ENCODE measurements around the gene RPS28.

The RPS28 gene

GRCh38 chr19:8322638-8322997 lies 1.3 kb downstream of the RPS28 start:
- peak overlapping the region; percentile 100 for H3K4me3 ChIP-seq (ENCODE audit: low read depth, low read length)
- TF ChIP-seq, protein P1, sequence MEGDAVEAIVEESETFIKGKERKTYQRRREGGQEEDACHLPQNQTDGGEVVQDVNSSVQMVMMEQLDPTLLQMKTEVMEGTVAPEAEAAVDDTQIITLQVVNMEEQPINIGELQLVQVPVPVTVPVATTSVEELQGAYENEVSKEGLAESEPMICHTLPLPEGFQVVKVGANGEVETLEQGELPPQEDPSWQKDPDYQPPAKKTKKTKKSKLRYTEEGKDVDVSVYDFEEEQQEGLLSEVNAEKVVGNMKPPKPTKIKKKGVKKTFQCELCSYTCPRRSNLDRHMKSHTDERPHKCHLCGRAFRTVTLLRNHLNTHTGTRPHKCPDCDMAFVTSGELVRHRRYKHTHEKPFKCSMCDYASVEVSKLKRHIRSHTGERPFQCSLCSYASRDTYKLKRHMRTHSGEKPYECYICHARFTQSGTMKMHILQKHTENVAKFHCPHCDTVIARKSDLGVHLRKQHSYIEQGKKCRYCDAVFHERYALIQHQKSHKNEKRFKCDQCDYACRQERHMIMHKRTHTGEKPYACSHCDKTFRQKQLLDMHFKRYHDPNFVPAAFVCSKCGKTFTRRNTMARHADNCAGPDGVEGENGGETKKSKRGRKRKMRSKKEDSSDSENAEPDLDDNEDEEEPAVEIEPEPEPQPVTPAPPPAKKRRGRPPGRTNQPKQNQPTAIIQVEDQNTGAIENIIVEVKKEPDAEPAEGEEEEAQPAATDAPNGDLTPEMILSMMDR (IDR thresholded peaks at IDR 0.05; ENCODE audit: low read depth, low read length, missing control alignments), result no peak
- no peak for DNase-seq (ENCODE audit: low read depth)

GRCh38 chr19:8323781-8324185 lies 2.5 kb downstream of the RPS28 start:
- H3K4me3 ChIP-seq (ENCODE audit: low read depth, low read length), result no peak overlapping the region
- no peak for DNase-seq (ENCODE audit: low read depth)
- TF ChIP-seq, protein P1 (IDR thresholded peaks at IDR 0.05; ENCODE audit: low read depth, low read length, missing control alignments), result no peak

DNA sequence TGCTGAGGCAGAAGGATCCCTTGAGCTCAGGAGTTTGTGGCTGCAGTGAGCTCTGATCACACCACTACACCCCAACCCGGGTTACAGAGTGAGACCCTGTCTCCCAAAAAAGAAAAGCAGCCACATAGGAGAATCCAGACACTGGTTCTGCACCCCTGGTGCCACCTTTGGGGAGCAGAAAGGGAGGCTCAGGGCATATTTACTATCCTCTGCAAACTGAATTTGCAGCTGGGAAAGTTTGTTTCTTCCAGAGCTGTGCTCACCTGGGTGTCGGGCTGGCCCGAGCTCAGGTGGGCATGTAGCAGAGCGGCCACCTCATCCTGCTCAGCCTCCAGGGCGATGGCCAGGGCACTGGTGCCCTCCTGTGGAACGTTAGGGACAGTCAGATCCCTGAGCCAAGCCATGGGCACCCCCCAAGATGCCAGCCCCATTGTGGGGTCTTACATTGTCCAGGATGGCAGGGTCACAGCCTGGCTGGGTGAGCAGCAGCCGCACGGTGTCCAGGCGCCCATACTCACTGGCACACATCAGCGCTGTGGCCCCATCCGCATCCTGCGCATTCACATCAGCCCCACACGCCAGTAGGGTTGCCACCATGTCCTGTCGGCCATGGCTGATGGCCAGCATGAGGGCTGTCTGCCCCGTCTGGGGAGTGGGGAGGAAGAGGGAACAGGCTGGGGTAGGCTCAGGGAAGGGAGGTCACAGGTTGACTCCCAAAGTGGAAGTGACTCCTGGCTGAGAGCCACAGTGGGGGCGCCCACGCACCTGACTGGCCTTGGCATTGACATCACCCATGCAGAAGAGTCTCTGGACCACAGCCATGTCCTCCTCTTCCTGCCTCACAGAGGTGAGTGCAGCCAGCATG lies 3.1 kb downstream of the RPS28 start:
- TF ChIP-seq, protein P1 (IDR thresholded peaks at IDR 0.05; ENCODE audit: low read depth, low read length, missing control alignments), result no peak
- no peak for DNase-seq (ENCODE audit: low read depth)
- H3K4me3 ChIP-seq (ENCODE audit: low read depth, low read length), result no peak overlapping the region

DNA sequence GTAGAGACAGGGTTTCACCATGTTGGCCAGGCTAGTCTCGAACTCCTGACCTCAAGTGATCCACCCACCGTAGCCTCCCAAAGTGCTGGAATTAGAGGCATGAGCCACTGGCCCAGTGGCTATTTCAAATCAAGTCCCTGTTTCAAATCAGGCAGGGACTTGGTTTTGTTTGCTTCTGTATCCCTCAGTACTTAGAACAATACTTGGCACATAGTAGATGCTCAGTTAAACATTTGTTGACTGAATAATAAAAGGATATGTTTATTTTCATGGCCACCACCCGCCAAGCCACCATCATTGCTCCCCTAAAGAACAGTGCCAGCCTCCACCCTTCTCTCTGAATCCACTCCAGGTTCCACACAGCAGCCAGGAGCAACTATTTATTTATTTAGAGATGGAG lies 4.2 kb downstream of the RPS28 start:
- no peak overlapping the region for H3K4me3 ChIP-seq (ENCODE audit: low read depth, low read length)
- DNase-seq (ENCODE audit: low read depth), result no peak
- TF ChIP-seq, protein P1 (IDR thresholded peaks at IDR 0.05; ENCODE audit: low read depth, low read length, missing control alignments), result no peak

GRCh38 chr19:8329996-8330395 lies 8.7 kb downstream of the RPS28 start:
- H3K4me3 ChIP-seq (ENCODE audit: low read depth, low read length), result no peak overlapping the region
- TF ChIP-seq, protein P1 (IDR thresholded peaks at IDR 0.05; ENCODE audit: low read depth, low read length, missing control alignments), result no peak
- no peak for DNase-seq (ENCODE audit: low read depth)

DNA sequence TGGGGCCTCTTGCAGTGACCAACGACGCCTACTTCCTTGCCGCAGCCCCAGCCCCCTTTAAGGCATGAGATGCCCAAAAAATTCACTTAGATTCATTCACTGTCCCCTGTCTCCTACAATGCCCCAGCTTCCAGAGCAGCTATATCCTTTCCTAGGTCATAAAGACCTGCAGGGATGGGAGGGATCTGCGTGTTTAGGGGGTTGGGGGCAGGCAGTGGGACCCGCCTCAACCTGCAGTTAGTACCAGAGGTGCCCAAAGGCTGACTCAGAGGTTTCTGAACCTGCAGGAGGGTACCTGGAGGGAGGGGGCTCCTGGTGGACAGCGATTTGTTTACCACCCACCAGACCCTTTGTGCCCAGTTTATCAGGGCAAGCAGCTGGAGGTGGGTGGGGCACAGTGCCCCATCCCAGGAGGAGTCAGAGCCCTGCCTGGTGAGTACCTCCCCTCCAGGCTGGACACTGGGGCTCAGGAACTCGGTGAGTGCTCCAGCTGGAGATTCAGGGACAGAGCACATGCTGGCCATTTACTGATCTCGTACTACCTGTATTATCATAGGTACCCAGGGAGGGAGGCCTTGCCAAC lies 10.1 kb downstream of the RPS28 start:
- TF ChIP-seq, protein P1 (IDR thresholded peaks at IDR 0.05; ENCODE audit: low read depth, low read length, missing control alignments), result no peak
- no peak for DNase-seq (ENCODE audit: low read depth)
- no peak overlapping the region for H3K4me3 ChIP-seq (ENCODE audit: low read depth, low read length)

All from GM12864 (cell line).